K562 (cell line): Measurements from ENCODE around the gene PAX2. TPM values are rescaled to one million over a fixed set of nuclear protein-coding genes. Genes with fewer than 3 reads are reported as not detected.

Experiments
- CBX8 ChIP-seq: fragments of 200-600 bp; sonication (generic); IDR thresholded peaks from 2 replicates; pipeline ENCODE4 v1.6.1; 2012; ENCODE audit warnings: borderline replicate concordance, mixed run types, low read depth, mild to moderate bottlenecking, moderate library complexity, mixed read lengths, low read length, control low read depth, inconsistent platforms; ENCODE audit not compliant: poor library complexity, severe bottlenecking; ENCODE audit errors: extremely low read depth
- CTCF ChIP-seq, 3 experiments: IDR thresholded peaks in 2 of 3; conservative IDR thresholded peaks in 1 of 3; 2 replicates each; pipeline ENCODE4 v1.5.1; 2011 to 2012; ENCODE audit warnings: low read length in 3 of 3, mild to moderate bottlenecking in 3 of 3, control low read depth in 2 of 3, improper control_type of control experiment in 1 of 3, inconsistent platforms in 1 of 3, low read depth in 1 of 3, mixed read lengths in 1 of 3, moderate library complexity in 1 of 3; ENCODE audit not compliant: insufficient read depth in 2 of 3
- JUNB ChIP-seq: fragments of 450-650 bp; formaldehyde crosslinking; conservative IDR thresholded peaks from 2 replicates; pipeline ENCODE4 v1.4.0; 2020; ENCODE audit warnings: mild to moderate bottlenecking
- LEF1 ChIP-seq: fragments of 450-650 bp; IDR thresholded peaks from 2 replicates; pipeline ENCODE4 v1.6.1; 2016; ENCODE audit warnings: mild to moderate bottlenecking
- NFIC ChIP-seq: fragments of 450-650 bp; IDR thresholded peaks from 2 replicates; pipeline ENCODE4 v1.6.1; 2017; ENCODE audit warnings: mild to moderate bottlenecking, inconsistent platforms
- POLR2B ChIP-seq: fragments of 450-650 bp; IDR thresholded peaks from 2 replicates; pipeline ENCODE4 v1.6.1; 2018; ENCODE audit warnings: low read depth; ENCODE audit not compliant: partially characterized antibody
- polyA plus RNA-seq, 8 experiments: library from polyadenylated mRNA; depleted of rRNA in 4 of 8; stranded (reverse) in 5 of 8; unstranded in 3 of 8; fragments of >200 nt; fragmentation: Nextera tagmentation in 2 of 8; fragmentation: Illumina TruSeq in 1 of 8; extraction: Ambion mirVana in 2 of 8; extraction: Trizol in 1 of 8; gene quantifications; 2 replicates each; pipeline versions ENCODE4 v1.2.1 to v1.2.3, GENCODE V29; 2011 to 2014; ENCODE audit warnings: inconsistent platforms in 1 of 8, missing spikeins in 1 of 8
- total RNA-seq, 7 experiments: library from RNA; depleted of rRNA in 6 of 7; stranded (reverse); fragments of >200 nt in 6 of 7; fragmentation: Illumina TruSeq in 2 of 7; extraction: Trizol in 2 of 7; gene quantifications; 2 replicates each; pipeline versions ENCODE4 v1.2.1 to v1.2.3, GENCODE V29; 2011 to 2021; ENCODE audit warnings: low replicate concordance in 1 of 7
- TF ChIP-seq, protein P1 (sequence below): fragments of 200-400 bp; formaldehyde crosslinking; IDR thresholded peaks from 2 replicates; pipeline ENCODE4 v1.6.1; 2017; ENCODE audit warnings: mild to moderate bottlenecking, low read depth, low read length, moderate library complexity

PAX2 gene
- total and polyA plus RNA-seq, 9 of the 15 experiments (the other 6 are each of a cell fraction or from before 2014, with no cell fraction given): not detected

- TF ChIP-seq CBX8 (no peak), NFIC (no peak), LEF1 (no peak), CTCF (IDR thresholded peaks at IDR 0.05 in 2 of 3, conservative IDR thresholded peaks at IDR 0.05 in 1 of 3; ENCODE audit: insufficient read depth in 2 of 3, low read depth in 1 of 3, low read length in 3 of 3) (no peak), POLR2B (no peak), JUNB (CRISPR knock-in tag) (no peak)
- TF ChIP-seq, protein P1, sequence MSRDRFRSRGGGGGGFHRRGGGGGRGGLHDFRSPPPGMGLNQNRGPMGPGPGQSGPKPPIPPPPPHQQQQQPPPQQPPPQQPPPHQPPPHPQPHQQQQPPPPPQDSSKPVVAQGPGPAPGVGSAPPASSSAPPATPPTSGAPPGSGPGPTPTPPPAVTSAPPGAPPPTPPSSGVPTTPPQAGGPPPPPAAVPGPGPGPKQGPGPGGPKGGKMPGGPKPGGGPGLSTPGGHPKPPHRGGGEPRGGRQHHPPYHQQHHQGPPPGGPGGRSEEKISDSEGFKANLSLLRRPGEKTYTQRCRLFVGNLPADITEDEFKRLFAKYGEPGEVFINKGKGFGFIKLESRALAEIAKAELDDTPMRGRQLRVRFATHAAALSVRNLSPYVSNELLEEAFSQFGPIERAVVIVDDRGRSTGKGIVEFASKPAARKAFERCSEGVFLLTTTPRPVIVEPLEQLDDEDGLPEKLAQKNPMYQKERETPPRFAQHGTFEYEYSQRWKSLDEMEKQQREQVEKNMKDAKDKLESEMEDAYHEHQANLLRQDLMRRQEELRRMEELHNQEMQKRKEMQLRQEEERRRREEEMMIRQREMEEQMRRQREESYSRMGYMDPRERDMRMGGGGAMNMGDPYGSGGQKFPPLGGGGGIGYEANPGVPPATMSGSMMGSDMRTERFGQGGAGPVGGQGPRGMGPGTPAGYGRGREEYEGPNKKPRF: no peak
- TF ChIP-seq, all 486 proteins: peak for 0
Measured at GRCh38 chr10:100713049-100713858, 32.1 kb upstream of the PAX2 start (continued).
